Body of pancreas (tissue), 4 donors: ENCODE measurements around the gene HSPBAP1. TPM values are rescaled to one million over a fixed set of nuclear protein-coding genes. Genes with fewer than 3 reads are reported as not detected.
"Not testable (repeated sequence)": the region's sequence is repeated elsewhere in the genome, so short reads cannot be mapped to it uniquely, and the experiment has no call there.

ENCODE experiments used
- ATAC-seq: fragments of 150-250 bp; one replicate; pipeline ENCODE4 v1.9.1; 2016
- DNase-seq, 4 donors: peaks; one replicate each; pipeline ENCODE4 v3.0.0-alpha.2; 2019
- H3K27ac ChIP-seq, 4 donors: fragments of 200-600 bp; sonication (generic); 1 replicate in 3 of 4; 2 replicates in 1 of 4; pipeline versions ENCODE4 v1.5.1 to v1.6.1; 2016 to 2019; ENCODE audit warnings: mild to moderate bottlenecking in 1 of 4, mixed read lengths in 1 of 4, moderate library complexity in 1 of 4
- H3K27me3 ChIP-seq, 2 donors: fragments of 200-600 bp; sonication (generic); one replicate each; pipeline ENCODE4 v1.6.0; 2016; ENCODE audit warnings: mild to moderate bottlenecking in 1 of 2
- H3K36me3 ChIP-seq, 2 donors: fragments of 200-600 bp; sonication (generic); replicated peaks in 1 of 2; 2 replicates each; pipeline ENCODE4 v1.5.1; 2016; ENCODE audit warnings: low read depth in 2 of 2; ENCODE audit not compliant: insufficient read depth in 1 of 2
- H3K4me1 ChIP-seq: fragments of 200-600 bp; sonication (generic); one replicate; pipeline ENCODE4 v1.6.0; 2016
- H3K4me3 ChIP-seq, 2 donors: fragments of 200-600 bp; sonication (generic); 1 replicate in 1 of 2; 2 replicates in 1 of 2; pipeline ENCODE4 v1.5.1; 2016 to 2019
- H3K9me3 ChIP-seq, 3 donors: fragments of 200-600 bp; sonication (generic); 1 replicate in 2 of 3; 2 replicates in 1 of 3; pipeline ENCODE4 v1.5.1; 2016
- POLR2A ChIP-seq, 3 donors: fragments of 450-650 bp; IDR thresholded peaks; one replicate each; pipeline ENCODE4 v1.6.1; 2016; ENCODE audit warnings: antibody characterized with exemption in 3 of 3, mild to moderate bottlenecking in 2 of 3
- WGBS, 2 donors: methylation state at CpG; one replicate each; pipeline ENCODE4 v1.1.5; 2017; 5-methylcytosine and 5-hydroxymethylcytosine counted together
- intact Hi-C: fragments of 100-400 bp; cut with DNase I; formaldehyde crosslinking; loops from one replicate; pipeline ENCODE4 v1.15.1; 2023
- total RNA-seq, 2 donors: library from RNA; depleted of rRNA; stranded (reverse); fragments of >200 nt; gene quantifications; one replicate each; pipeline ENCODE4 v1.1.0, GENCODE V29; 2016
- TF ChIP-seq, protein P1 (sequence below), 7 experiments: fragments of 450-650 bp in 4 of 7; fragments of 200-600 bp in 3 of 7; sonication (generic) in 3 of 7; IDR thresholded peaks; one replicate each; pipeline ENCODE4 v1.5.1; 2016 to 2019; ENCODE audit warnings: antibody characterized with exemption in 7 of 7

Gene HSPBAP1
- total RNA-seq, 2 donors from 2014 or later: 9.2 to 9.6 TPM

DNA sequence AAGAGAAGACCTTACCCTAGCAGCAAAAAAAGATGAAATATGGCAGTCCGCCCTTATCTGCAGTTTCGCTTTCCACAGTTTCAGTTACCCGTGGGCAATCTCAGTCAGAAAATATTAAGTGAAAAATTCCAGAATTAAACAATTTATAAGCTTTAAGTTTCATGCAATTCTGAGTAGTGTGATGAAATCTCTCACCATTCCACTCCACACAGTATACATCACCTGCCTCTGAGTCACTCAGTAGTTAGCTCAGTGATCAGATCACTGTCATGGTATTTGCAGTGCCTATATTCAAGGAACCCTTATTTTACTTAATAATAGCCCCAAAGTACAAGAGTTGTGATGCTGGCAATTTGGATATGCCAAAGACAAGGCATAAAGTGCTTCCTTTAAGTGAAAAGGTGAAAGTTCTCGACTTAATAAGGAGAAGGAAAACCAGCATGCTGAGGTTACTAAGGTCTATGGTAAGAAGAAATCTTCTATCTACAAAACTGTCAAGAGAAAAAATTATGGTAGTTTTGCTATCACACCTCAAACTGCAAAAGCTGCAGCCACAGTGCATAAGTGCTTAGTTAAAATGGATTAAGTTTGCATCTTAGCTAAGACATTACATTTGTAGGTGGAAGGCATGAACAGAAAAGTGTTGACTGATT lies 48.1 kb downstream of the HSPBAP1 start:
- no peaks in the 10 kb centered on the region for H3K9me3 ChIP-seq
- TF ChIP-seq, protein P1, sequence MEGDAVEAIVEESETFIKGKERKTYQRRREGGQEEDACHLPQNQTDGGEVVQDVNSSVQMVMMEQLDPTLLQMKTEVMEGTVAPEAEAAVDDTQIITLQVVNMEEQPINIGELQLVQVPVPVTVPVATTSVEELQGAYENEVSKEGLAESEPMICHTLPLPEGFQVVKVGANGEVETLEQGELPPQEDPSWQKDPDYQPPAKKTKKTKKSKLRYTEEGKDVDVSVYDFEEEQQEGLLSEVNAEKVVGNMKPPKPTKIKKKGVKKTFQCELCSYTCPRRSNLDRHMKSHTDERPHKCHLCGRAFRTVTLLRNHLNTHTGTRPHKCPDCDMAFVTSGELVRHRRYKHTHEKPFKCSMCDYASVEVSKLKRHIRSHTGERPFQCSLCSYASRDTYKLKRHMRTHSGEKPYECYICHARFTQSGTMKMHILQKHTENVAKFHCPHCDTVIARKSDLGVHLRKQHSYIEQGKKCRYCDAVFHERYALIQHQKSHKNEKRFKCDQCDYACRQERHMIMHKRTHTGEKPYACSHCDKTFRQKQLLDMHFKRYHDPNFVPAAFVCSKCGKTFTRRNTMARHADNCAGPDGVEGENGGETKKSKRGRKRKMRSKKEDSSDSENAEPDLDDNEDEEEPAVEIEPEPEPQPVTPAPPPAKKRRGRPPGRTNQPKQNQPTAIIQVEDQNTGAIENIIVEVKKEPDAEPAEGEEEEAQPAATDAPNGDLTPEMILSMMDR (IDR thresholded peaks at IDR 0.05): no peak
- no peak for TF ChIP-seq POLR2A (IDR thresholded peaks at IDR 0.05)
- 91 to 92% methylated on average over 4 of the region's 4 CpGs for WGBS, 2 donors
- H3K27me3 ChIP-seq: no peaks in the 10 kb centered on the region
- intact Hi-C loops: no loop called here
- DNase-seq (no peak), ATAC-seq (no peak)
- H3K4me1 ChIP-seq: no peaks in the 10 kb centered on the region
- H3K36me3 ChIP-seq: peaks cover 0 to 2% of the 10 kb centered on the region in 2 donors
- no peak overlapping the region for H3K4me3 ChIP-seq
- no peak overlapping the region for H3K27ac ChIP-seq

DNA sequence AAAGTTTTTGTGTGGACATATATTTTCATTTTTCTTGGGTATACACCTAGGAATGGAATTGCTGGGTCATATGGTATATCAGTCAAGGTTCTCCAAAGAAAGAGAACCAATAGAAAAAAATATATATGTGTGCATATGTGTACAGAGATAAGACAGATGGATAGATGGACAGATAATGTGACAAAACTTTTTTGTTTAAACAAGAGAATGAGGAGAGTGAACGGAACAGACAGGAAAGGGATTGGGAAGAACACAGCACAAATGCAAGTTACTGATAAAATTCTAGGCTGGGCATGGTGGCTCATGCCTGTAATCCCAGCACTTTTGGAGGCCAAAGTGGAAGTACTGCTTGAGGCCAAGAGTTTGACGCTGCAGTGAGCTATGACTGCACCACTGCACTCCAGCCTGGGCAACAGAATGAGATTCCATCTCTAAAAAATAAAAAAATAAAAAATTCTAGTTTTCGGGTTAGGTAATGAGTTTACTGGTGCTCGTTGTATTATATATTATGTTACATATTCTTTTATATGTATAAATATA lies 50.0 kb downstream of the HSPBAP1 start:
- ATAC-seq (no peak), DNase-seq (no peak)
- intact Hi-C loops: no loop called here
- peaks cover 0 to 2% of the 10 kb centered on the region in 2 donors for H3K36me3 ChIP-seq
- H3K27ac ChIP-seq: no peak overlapping the region
- WGBS, 2 donors: 88 to 97% methylated on average over 4 of the region's 4 CpGs
- TF ChIP-seq, protein P1 (IDR thresholded peaks at IDR 0.05): no peak
- no peak for TF ChIP-seq POLR2A (IDR thresholded peaks at IDR 0.05)
- H3K9me3 ChIP-seq: no peaks in the 10 kb centered on the region
- H3K4me3 ChIP-seq: no peak overlapping the region
- H3K4me1 ChIP-seq: no peaks in the 10 kb centered on the region
- H3K27me3 ChIP-seq: no peaks in the 10 kb centered on the region

DNA sequence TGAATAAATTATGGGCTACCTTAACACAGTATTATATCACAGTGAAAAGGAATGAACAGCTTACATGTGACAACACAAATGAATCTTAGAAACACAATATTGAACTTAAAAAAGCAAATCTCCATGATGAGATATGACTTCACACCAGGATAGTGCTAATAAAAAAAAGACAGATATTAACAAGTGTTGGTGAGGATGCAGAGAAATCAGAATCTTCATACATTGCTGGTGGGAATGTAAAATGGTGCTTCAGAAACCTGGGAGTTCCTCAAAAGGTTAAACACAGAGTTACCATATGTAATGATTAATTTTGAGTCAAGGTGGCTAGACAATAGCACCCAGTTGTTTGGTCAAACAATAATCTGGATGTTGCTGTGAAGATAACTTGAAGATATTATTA lies 51.4 kb downstream of the HSPBAP1 start:
- no peak overlapping the region for H3K27ac ChIP-seq
- no peaks in the 10 kb centered on the region for H3K4me1 ChIP-seq
- H3K36me3 ChIP-seq: peaks cover 0 to 2% of the 10 kb centered on the region in 2 donors
- ATAC-seq (no peak), DNase-seq (no peak)
- TF ChIP-seq, protein P1 (IDR thresholded peaks at IDR 0.05): no peak
- TF ChIP-seq POLR2A (IDR thresholded peaks at IDR 0.05): no peak
- intact Hi-C loops: no loop called here
- H3K27me3 ChIP-seq: no peaks in the 10 kb centered on the region
- H3K9me3 ChIP-seq: no peaks in the 10 kb centered on the region
- no peak overlapping the region for H3K4me3 ChIP-seq

DNA sequence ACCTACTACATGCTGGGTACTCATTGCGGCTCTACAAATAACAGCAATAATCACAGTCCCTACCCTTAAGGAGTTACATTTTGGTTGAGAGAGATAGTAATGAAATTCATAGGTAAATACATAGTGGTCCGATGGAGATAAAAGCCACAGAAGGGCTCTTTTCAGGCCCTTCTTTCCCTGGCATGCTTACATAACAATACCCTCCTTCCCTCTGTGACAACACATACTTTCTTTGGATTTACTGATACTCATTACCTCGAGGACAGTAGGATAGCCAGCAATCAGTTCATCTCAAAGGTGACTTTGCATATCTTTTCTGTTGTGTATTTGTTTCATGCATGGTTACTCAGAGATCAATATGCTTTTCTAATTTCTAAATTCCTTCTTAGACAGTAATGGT lies 54.5 kb downstream of the HSPBAP1 start:
- WGBS, 2 donors: 76 to 78% methylated on average over 3 of the region's 3 CpGs
- intact Hi-C loops: no loop called here
- no peak for TF ChIP-seq POLR2A (IDR thresholded peaks at IDR 0.05)
- TF ChIP-seq, protein P1 (IDR thresholded peaks at IDR 0.05): no peak
- DNase-seq: no peak
- H3K27ac ChIP-seq: no peak overlapping the region
- no peak for ATAC-seq
- no peaks in the 10 kb centered on the region for H3K9me3 ChIP-seq
- H3K27me3 ChIP-seq: no peaks in the 10 kb centered on the region
- H3K36me3 ChIP-seq: no peaks in the 10 kb centered on the region
- H3K4me1 ChIP-seq: no peaks in the 10 kb centered on the region
- H3K4me3 ChIP-seq: no peak overlapping the region

DNA sequence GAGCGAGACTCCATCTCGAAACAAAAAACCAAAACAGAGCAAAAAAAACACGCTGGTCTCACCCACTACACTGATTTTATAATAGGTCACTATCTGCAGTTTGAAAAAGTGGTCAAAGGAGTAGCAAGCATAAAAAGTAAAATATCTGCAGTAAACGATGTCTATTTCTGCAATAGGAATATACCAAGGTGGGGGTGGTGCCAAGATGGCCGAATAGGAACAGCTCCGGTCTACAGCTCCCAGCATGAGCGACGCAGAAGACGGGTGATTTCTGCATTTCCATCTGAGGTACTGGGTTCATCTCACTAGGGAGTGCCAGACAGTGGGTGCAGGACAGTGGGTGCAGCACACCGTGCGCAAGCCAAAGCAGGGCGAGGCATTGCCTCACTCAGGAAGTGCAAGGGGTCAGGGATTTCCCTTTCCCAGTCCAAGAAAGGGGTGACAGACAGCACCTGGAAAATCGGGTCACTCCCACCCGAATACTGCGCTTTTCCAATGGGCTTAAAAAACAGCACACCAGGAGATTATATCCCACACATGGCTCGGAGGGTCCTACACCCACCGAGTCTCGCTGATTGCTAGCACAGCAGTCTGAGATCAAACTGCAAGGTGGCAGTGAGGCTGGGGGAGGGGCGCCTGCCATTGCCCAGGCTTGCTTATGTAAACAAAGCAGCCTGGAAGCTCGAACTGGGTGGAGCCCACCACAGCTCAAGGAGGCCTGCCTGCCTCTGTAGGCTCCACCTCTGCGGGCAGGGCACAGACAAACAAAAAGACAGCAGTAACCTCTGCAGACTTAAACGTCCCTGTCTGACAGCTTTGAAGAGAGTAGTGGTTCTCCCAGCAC lies 60.7 kb downstream of the HSPBAP1 start:
- H3K9me3 ChIP-seq, ATAC-seq, DNase-seq, intact Hi-C loops, H3K4me3 ChIP-seq, H3K4me1 ChIP-seq, H3K27me3 ChIP-seq, H3K27ac ChIP-seq, H3K36me3 ChIP-seq: not testable (repeated sequence)
- 92 to 95% methylated on average over 18 to 21 of the region's 22 CpGs for WGBS, 2 donors
